HG03342 (cell line): ENCODE results near the gene GNA12.

Experiments
- ATAC-seq: cut with Tn5 transposase; IDR thresholded peaks from one replicate; pipeline ENCODE4 v1.9.1; 2021; ENCODE audit warnings: mild to moderate bottlenecking, moderate library complexity; ENCODE audit not compliant: unreplicated experiment

The GNA12 gene

GRCh38 chr7:2785071-2785500 lies 59.0 kb downstream of the GNA12 start:
- peak; percentile 70 for ATAC-seq

- no peak for ATAC-seq
Observed at GRCh38 chr7:2782565-2782964, 61.5 kb downstream of the GNA12 start.

- ATAC-seq, result no peak
Observed at GRCh38 chr7:2782121-2782520, 62.0 kb downstream of the GNA12 start.

- ATAC-seq, result no peak
Observed at GRCh38 chr7:2781636-2782035, 62.5 kb downstream of the GNA12 start.

- ATAC-seq, result no peak
Observed at GRCh38 chr7:2779051-2779450, 65.1 kb downstream of the GNA12 start.

GRCh38 chr7:2777898-2778535 lies 66.1 kb downstream of the GNA12 start:
- ATAC-seq, result no peak

- no peak for ATAC-seq
Observed at GRCh38 chr7:2776401-2776800, 67.7 kb downstream of the GNA12 start.

GRCh38 chr7:2775785-2776184 lies 68.3 kb downstream of the GNA12 start:
- no peak for ATAC-seq

- ATAC-seq, result no peak
Observed at GRCh38 chr7:2775376-2775775, 68.7 kb downstream of the GNA12 start.

GRCh38 chr7:2774935-2775334 lies 69.2 kb downstream of the GNA12 start:
- ATAC-seq, result no peak

- no peak for ATAC-seq
Observed at GRCh38 chr7:2774280-2774679, 69.8 kb downstream of the GNA12 start.

- ATAC-seq, result no peak
Observed at GRCh38 chr7:2773608-2774007, 70.5 kb downstream of the GNA12 start.

GRCh38 chr7:2771274-2771731 lies 72.8 kb downstream of the GNA12 start:
- ATAC-seq, result no peak

GRCh38 chr7:2764621-2765020 lies 79.5 kb downstream of the GNA12 start:
- ATAC-seq, result no peak

GRCh38 chr7:2763597-2763996 lies 80.5 kb downstream of the GNA12 start:
- ATAC-seq, result no peak

- no peak for ATAC-seq
Observed at GRCh38 chr7:2761801-2762497, 82.2 kb downstream of the GNA12 start.

- ATAC-seq, result no peak
Observed at GRCh38 chr7:2761131-2761624, 82.9 kb downstream of the GNA12 start.

- ATAC-seq, result no peak
Observed at GRCh38 chr7:2760098-2760889, 83.8 kb downstream of the GNA12 start.

GRCh38 chr7:2759736-2760097 lies 84.4 kb downstream of the GNA12 start:
- no peak for ATAC-seq

GRCh38 chr7:2758673-2759616 lies 85.2 kb downstream of the GNA12 start:
- ATAC-seq, result no peak
